ENCODE data around the gene ITGAV. TPM values are rescaled to one million over a fixed set of nuclear protein-coding genes. Genes with fewer than 3 reads are reported as not detected.

The ITGAV gene
- total RNA-seq, 1 donor from 2014 or later, result 452 TPM

- Mint-ChIP-seq H3K4me1 (ENCODE audit: low read depth) (peaks cover 65% of the 10 kb centered on the region), H3K9me3 (ENCODE audit: low read depth) (no peaks in the 10 kb centered on the region), H3K36me3 (ENCODE audit: low read depth) (peaks cover 28% of the 10 kb centered on the region), H3K4me3 (ENCODE audit: unreplicated experiment) (no peak overlapping the region), H3K27me3 (ENCODE audit: low read depth) (no peaks in the 10 kb centered on the region), H3K27ac (ENCODE audit: unreplicated experiment) (peak overlapping the region; percentile 83)
- DNase-seq (ENCODE audit: low spot score), result no peak
- no peak for TF ChIP-seq CTCF (IDR thresholded peaks at IDR 0.05)
Observed at GRCh38 chr2:186605041-186605440, 15.2 kb downstream of the ITGAV start.

- no peak for DNase-seq (ENCODE audit: low spot score)
- Mint-ChIP-seq H3K4me1 (ENCODE audit: low read depth) (peaks cover 80% of the 10 kb centered on the region), H3K27me3 (ENCODE audit: low read depth) (no peaks in the 10 kb centered on the region), H3K9me3 (ENCODE audit: low read depth) (no peaks in the 10 kb centered on the region), H3K4me3 (ENCODE audit: unreplicated experiment) (no peak overlapping the region), H3K36me3 (ENCODE audit: low read depth) (peaks cover 27% of the 10 kb centered on the region), H3K27ac (ENCODE audit: unreplicated experiment) (peak overlapping the region; percentile 57)
- no peak for TF ChIP-seq CTCF (IDR thresholded peaks at IDR 0.05)
Observed at GRCh38 chr2:186607660-186608324, 17.9 kb downstream of the ITGAV start.

GRCh38 chr2:186610785-186611184 lies 20.9 kb downstream of the ITGAV start:
- Mint-ChIP-seq H3K27me3 (ENCODE audit: low read depth) (no peaks in the 10 kb centered on the region), H3K27ac (ENCODE audit: unreplicated experiment) (no peak overlapping the region), H3K36me3 (ENCODE audit: low read depth) (peaks cover 15% of the 10 kb centered on the region), H3K4me1 (ENCODE audit: low read depth) (peaks cover 78% of the 10 kb centered on the region), H3K9me3 (ENCODE audit: low read depth) (no peaks in the 10 kb centered on the region), H3K4me3 (ENCODE audit: unreplicated experiment) (no peak overlapping the region)
- no peak for DNase-seq (ENCODE audit: low spot score)
- no peak for TF ChIP-seq CTCF (IDR thresholded peaks at IDR 0.05)

GRCh38 chr2:186611526-186611925 lies 21.7 kb downstream of the ITGAV start:
- H3K27me3 Mint-ChIP-seq (ENCODE audit: low read depth), result no peaks in the 10 kb centered on the region
- H3K36me3 Mint-ChIP-seq (ENCODE audit: low read depth), result peaks cover 14% of the 10 kb centered on the region
- TF ChIP-seq CTCF (IDR thresholded peaks at IDR 0.05), result no peak
- H3K4me3 Mint-ChIP-seq (ENCODE audit: unreplicated experiment), result no peak overlapping the region
- H3K27ac Mint-ChIP-seq (ENCODE audit: unreplicated experiment), result no peak overlapping the region
- peaks cover 78% of the 10 kb centered on the region for H3K4me1 Mint-ChIP-seq (ENCODE audit: low read depth)
- no peaks in the 10 kb centered on the region for H3K9me3 Mint-ChIP-seq (ENCODE audit: low read depth)
- no peak for DNase-seq (ENCODE audit: low spot score)

- Mint-ChIP-seq H3K4me3 (ENCODE audit: unreplicated experiment) (no peak overlapping the region), H3K27ac (ENCODE audit: unreplicated experiment) (peak overlapping the region; percentile 85)
- no peak for DNase-seq (ENCODE audit: low spot score)
Observed at GRCh38 chr2:186612026-186612425, 22.2 kb downstream of the ITGAV start.

More at GRCh38 chr2:186612026-186612425, 22.2 kb downstream of the ITGAV start:
- H3K36me3 Mint-ChIP-seq (ENCODE audit: low read depth), result peaks cover 12% of the 10 kb centered on the region
- no peaks in the 10 kb centered on the region for H3K27me3 Mint-ChIP-seq (ENCODE audit: low read depth)
- TF ChIP-seq CTCF (IDR thresholded peaks at IDR 0.05), result no peak
- peaks cover 78% of the 10 kb centered on the region for H3K4me1 Mint-ChIP-seq (ENCODE audit: low read depth)
- H3K9me3 Mint-ChIP-seq (ENCODE audit: low read depth), result no peaks in the 10 kb centered on the region
